Gastroesophageal sphincter (tissue), 4 donors: ENCODE data around the gene TSPY4. TPM values are rescaled to one million over a fixed set of nuclear protein-coding genes. Genes with fewer than 3 reads are reported as not detected.
"Not testable (repeated sequence)": the region's sequence is repeated elsewhere in the genome, so short reads cannot be mapped to it uniquely, and the experiment has no call there.

Experiments used
- ATAC-seq: fragments of 150-250 bp; one replicate; pipeline ENCODE4 v1.9.1; 2016; ENCODE audit warnings: mild to moderate bottlenecking, moderate library complexity
- H3K27ac ChIP-seq, 4 donors: fragments of 200-600 bp; sonication (generic) in 3 of 4; 1 replicate in 3 of 4; 2 replicates in 1 of 4; pipeline ENCODE4 v1.5.1; 2016 to 2019
- H3K27me3 ChIP-seq: fragments of 200-600 bp; sonication (generic); one replicate; pipeline ENCODE4 v1.5.1; 2019
- H3K36me3 ChIP-seq, 2 donors: fragments of 200-600 bp; sonication (generic); one replicate each; pipeline ENCODE4 v1.5.1; 2019; ENCODE audit warnings: control low read depth in 1 of 2
- H3K4me1 ChIP-seq, 3 donors: fragments of 200-600 bp; sonication (generic); 1 replicate in 2 of 3; 2 replicates in 1 of 3; pipeline ENCODE4 v1.5.1; 2016 to 2019; ENCODE audit warnings: control low read depth in 2 of 3
- H3K4me3 ChIP-seq, 2 donors: fragments of 200-600 bp; sonication (generic); one replicate each; pipeline ENCODE4 v1.5.1; 2019; ENCODE audit warnings: mild to moderate bottlenecking in 1 of 2, moderate library complexity in 1 of 2
- H3K9me3 ChIP-seq, 3 donors: fragments of 200-600 bp; sonication (generic); one replicate each; pipeline ENCODE4 v1.5.1; 2017 to 2019; ENCODE audit warnings: control low read depth in 2 of 3
- EP300 ChIP-seq: sonication (generic); formaldehyde crosslinking; IDR thresholded peaks from one replicate; pipeline ENCODE4 v1.6.1; 2017; ENCODE audit warnings: antibody characterized with exemption, mild to moderate bottlenecking
- POLR2A ChIP-seq, 2 donors: fragments of 450-650 bp; IDR thresholded peaks; one replicate each; pipeline ENCODE4 v1.6.1; 2017; ENCODE audit warnings: antibody characterized with exemption in 2 of 2, mild to moderate bottlenecking in 2 of 2, moderate library complexity in 1 of 2
- POLR2AphosphoS5 ChIP-seq: sonication (generic); formaldehyde crosslinking; IDR thresholded peaks from one replicate; pipeline ENCODE4 v1.6.1; 2017; ENCODE audit warnings: antibody characterized with exemption
- WGBS, 2 donors: methylation state at CpG; one replicate each; pipeline ENCODE4 v1.1.5; 2018; ENCODE audit warnings: low coverage in 1 of 2; 5-methylcytosine and 5-hydroxymethylcytosine counted together
- small RNA-seq, 4 donors: library from RNA; depleted of rRNA; stranded (forward); fragments of <200 nt; gene quantifications; one replicate each; pipeline ENCODE3, GENCODE V24; 2016
- total RNA-seq, 4 donors: library from RNA; depleted of rRNA; stranded (reverse); fragments of >200 nt; gene quantifications; one replicate each; pipeline ENCODE4 v1.1.0, GENCODE V29; 2016
- TF ChIP-seq, protein P1 (sequence below), 4 experiments: fragments of 200-600 bp in 2 of 4; fragments of 450-650 bp in 2 of 4; sonication (generic) in 1 of 4; IDR thresholded peaks; one replicate each; pipeline ENCODE4 v1.5.1; 2017 to 2019; ENCODE audit warnings: antibody characterized with exemption in 4 of 4, mild to moderate bottlenecking in 2 of 4, moderate library complexity in 2 of 4

Gene TSPY4, protein sequence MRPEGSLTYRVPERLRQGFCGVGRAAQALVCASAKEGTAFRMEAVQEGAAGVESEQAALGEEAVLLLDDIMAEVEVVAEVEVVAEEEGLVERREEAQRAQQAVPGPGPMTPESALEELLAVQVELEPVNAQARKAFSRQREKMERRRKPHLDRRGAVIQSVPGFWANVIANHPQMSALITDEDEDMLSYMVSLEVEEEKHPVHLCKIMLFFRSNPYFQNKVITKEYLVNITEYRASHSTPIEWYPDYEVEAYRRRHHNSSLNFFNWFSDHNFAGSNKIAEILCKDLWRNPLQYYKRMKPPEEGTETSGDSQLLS
- total RNA-seq, result not detected

DNA sequence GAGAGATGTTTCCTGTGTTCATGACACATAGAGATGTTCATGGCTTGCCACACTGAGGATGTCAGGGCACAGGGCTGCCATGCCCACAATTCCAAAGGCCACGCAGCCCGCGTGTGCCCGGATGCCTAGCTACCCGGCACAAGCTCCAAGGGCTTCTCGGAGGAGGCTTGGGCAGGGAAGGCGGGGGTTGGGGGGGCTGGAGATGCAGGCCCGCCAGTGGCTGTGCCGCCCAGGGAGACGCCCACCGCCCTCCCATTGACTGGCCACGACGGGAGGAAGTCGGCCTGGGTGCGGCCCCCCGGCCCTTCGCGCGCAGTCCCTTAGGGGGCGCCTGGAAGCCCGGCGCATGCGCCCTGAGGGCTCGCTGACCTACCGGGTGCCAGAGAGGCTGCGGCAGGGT lies at the start of gene TSPY4:
Gene TSPY4 (plus strand): TSS at position 301 of the 400 bp plus-strand sequence. CDS start 46 bp downstream, at position 347.
- not testable (repeated sequence) for H3K27ac ChIP-seq, H3K9me3 ChIP-seq, H3K36me3 ChIP-seq, H3K4me3 ChIP-seq, H3K27me3 ChIP-seq, H3K4me1 ChIP-seq, ATAC-seq
- WGBS, 2 donors, result no CpG with 5 or more reads among the region's 26 CpGs

DNA sequence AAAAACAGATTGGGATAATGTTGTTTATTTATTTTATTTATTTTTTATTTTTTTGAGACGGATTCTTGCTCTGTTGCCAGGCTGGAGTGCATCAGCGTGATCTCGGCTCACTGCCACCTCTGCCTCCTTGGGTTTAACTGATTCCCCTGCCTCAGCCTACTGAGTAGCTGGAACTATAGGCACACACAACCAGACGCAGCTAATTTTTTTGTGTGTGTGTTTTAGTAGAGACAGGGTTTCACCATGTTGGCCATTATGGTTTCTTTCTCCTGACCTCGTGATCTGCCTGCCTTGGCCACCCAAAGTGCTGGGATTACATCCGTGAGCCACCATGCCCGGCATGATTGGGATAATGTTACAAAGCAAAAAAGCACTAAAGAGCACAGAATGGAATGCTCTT lies 16.3 kb upstream of the TSPY4 start:
- no peak overlapping the region for H3K4me3 ChIP-seq
- no peaks in the 10 kb centered on the region for H3K27me3 ChIP-seq
- H3K9me3 ChIP-seq, result no peaks in the 10 kb centered on the region
- H3K27ac ChIP-seq, result no peak overlapping the region
- no peaks in the 10 kb centered on the region for H3K36me3 ChIP-seq
- WGBS, 2 donors, result 62% methylated on average over 4 of the region's 7 CpGs; no CpG with 5 or more reads in 1 of the 2 donors
- H3K4me1 ChIP-seq, result no peaks in the 10 kb centered on the region
- no peak for ATAC-seq
- TF ChIP-seq POLR2A (IDR thresholded peaks at IDR 0.05) (no peak), EP300 (no peak), POLR2AphosphoS5 (no peak)
- TF ChIP-seq, protein P1, sequence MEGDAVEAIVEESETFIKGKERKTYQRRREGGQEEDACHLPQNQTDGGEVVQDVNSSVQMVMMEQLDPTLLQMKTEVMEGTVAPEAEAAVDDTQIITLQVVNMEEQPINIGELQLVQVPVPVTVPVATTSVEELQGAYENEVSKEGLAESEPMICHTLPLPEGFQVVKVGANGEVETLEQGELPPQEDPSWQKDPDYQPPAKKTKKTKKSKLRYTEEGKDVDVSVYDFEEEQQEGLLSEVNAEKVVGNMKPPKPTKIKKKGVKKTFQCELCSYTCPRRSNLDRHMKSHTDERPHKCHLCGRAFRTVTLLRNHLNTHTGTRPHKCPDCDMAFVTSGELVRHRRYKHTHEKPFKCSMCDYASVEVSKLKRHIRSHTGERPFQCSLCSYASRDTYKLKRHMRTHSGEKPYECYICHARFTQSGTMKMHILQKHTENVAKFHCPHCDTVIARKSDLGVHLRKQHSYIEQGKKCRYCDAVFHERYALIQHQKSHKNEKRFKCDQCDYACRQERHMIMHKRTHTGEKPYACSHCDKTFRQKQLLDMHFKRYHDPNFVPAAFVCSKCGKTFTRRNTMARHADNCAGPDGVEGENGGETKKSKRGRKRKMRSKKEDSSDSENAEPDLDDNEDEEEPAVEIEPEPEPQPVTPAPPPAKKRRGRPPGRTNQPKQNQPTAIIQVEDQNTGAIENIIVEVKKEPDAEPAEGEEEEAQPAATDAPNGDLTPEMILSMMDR (IDR thresholded peaks at IDR 0.05), result no peak

DNA sequence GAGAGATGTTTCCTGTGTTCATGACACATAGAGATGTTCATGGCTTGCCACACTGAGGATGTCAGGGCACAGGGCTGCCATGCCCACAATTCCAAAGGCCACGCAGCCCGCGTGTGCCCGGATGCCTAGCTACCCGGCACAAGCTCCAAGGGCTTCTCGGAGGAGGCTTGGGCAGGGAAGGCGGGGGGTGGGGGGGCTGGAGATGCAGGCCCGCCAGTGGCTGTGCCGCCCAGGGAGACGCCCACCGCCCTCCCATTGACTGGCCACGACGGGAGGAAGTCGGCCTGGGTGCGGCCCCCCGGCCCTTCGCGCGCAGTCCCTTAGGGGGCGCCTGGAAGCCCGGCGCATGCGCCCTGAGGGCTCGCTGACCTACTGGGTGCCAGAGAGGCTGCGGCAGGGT lies 20.2 kb downstream of the TSPY4 start, which contains the start of gene TSPY8:
Gene TSPY8 (plus strand): TSS at position 301 of the 400 bp plus-strand sequence. CDS start 46 bp downstream, at position 347.
- not testable (repeated sequence) for H3K36me3 ChIP-seq, H3K4me1 ChIP-seq, H3K9me3 ChIP-seq, H3K27me3 ChIP-seq, H3K4me3 ChIP-seq, H3K27ac ChIP-seq, ATAC-seq
- WGBS, 2 donors, result no CpG with 5 or more reads among the region's 25 CpGs

Small RNAs within 50 kb of the gene (small RNA-seq; reads per million reads assigned to genes)
- gene AC006158.1, result 0 reads per million in 4 donors

Other genes with a start within 250 kb of the TSPY4 start
- not detected for gene TSPY8, start 20.3 kb downstream of the TSPY4 start, total RNA-seq
- gene TSPY3, start 61.0 kb downstream of the TSPY4 start, total RNA-seq, result not detected
- not detected for gene TSPY1, start 129.5 kb downstream of the TSPY4 start, total RNA-seq
- not detected for gene TSPY9, start 149.8 kb downstream of the TSPY4 start, total RNA-seq
- not detected for gene TSPY10, start 190.4 kb downstream of the TSPY4 start, total RNA-seq